H9 (cell line): Measurements from ENCODE around the gene MBD3L2B. TPM values are rescaled to one million over a fixed set of nuclear protein-coding genes. Genes with fewer than 3 reads are reported as not detected.

ENCODE experiments used
- DNase-seq: peaks from one replicate; pipeline ENCODE4 v3.0.0-alpha.2; 2017
- H2AFZ ChIP-seq: one replicate; pipeline ENCODE4 v1.6.1; 2013; ENCODE audit warnings: mild to moderate bottlenecking, low read length, control low read depth, moderate library complexity
- H2AK5ac ChIP-seq: 2 replicates; pipeline ENCODE4 v1.6.1; 2013; ENCODE audit warnings: low read length, control low read depth, mixed read lengths; ENCODE audit not compliant: insufficient read length
- H2BK120ac ChIP-seq: one replicate; pipeline ENCODE4 v1.6.1; 2013; ENCODE audit warnings: low read depth, mild to moderate bottlenecking, low read length, control low read depth, inconsistent platforms; ENCODE audit not compliant: poor library complexity, severe bottlenecking
- H2BK12ac ChIP-seq: 2 replicates; pipeline ENCODE4 v1.6.1; 2013; ENCODE audit warnings: low read length, control low read depth, mixed read lengths, low read depth; ENCODE audit not compliant: insufficient read length
- H2BK15ac ChIP-seq: 2 replicates; pipeline ENCODE4 v1.6.1; 2013; ENCODE audit warnings: low read depth, low read length, control low read depth
- H2BK20ac ChIP-seq: one replicate; pipeline ENCODE4 v1.6.1; 2013; ENCODE audit warnings: low read depth, mild to moderate bottlenecking, low read length, control low read depth, inconsistent platforms; ENCODE audit not compliant: poor library complexity, severe bottlenecking
- H2BK5ac ChIP-seq: 2 replicates; pipeline ENCODE4 v1.6.1; 2013; ENCODE audit warnings: low read length, control low read depth, mixed read lengths; ENCODE audit not compliant: insufficient read length
- H3K14ac ChIP-seq: 2 replicates; pipeline ENCODE4 v1.6.1; 2013; ENCODE audit warnings: low read length, control low read depth; ENCODE audit not compliant: insufficient read depth
- H3K18ac ChIP-seq: 2 replicates; pipeline ENCODE4 v1.6.1; 2013; ENCODE audit warnings: low read depth, mild to moderate bottlenecking, mixed read lengths, low read length, control low read depth; ENCODE audit not compliant: insufficient read length
- H3K23ac ChIP-seq: 2 replicates; pipeline ENCODE4 v1.6.1; 2013; ENCODE audit warnings: low read length, control low read depth, mixed read lengths, low read depth; ENCODE audit not compliant: insufficient read length
- H3K23me2 ChIP-seq: 2 replicates; pipeline ENCODE4 v1.6.1; 2013; ENCODE audit warnings: low read depth, mild to moderate bottlenecking, mixed read lengths, low read length, control low read depth; ENCODE audit not compliant: insufficient read length, poor library complexity, severe bottlenecking
- H3K27ac ChIP-seq: 2 replicates; pipeline ENCODE4 v1.5.1; 2013; ENCODE audit warnings: low read length, control low read depth, mixed read lengths, low read depth; ENCODE audit not compliant: insufficient read length
- H3K27me3 ChIP-seq: 2 replicates; pipeline ENCODE4 v1.6.1; 2013; ENCODE audit warnings: low read length, control low read depth, inconsistent platforms; ENCODE audit not compliant: insufficient read depth
- H3K4ac ChIP-seq: 2 replicates; pipeline ENCODE4 v1.6.1; 2013; ENCODE audit warnings: low read depth, mild to moderate bottlenecking, control low read depth, inconsistent platforms, low read length, moderate library complexity
- H3K4me1 ChIP-seq: 2 replicates; pipeline ENCODE4 v1.6.1; 2013; ENCODE audit warnings: low read length, control low read depth, inconsistent platforms; ENCODE audit not compliant: insufficient read depth
- H3K4me2 ChIP-seq: 2 replicates; pipeline ENCODE4 v1.6.1; 2013; ENCODE audit warnings: low read length, control low read depth, mixed read lengths; ENCODE audit not compliant: insufficient read length, insufficient read depth
- H3K56ac ChIP-seq: 2 replicates; pipeline ENCODE4 v1.6.1; 2013; ENCODE audit warnings: low read depth, mild to moderate bottlenecking, mixed read lengths, low read length, control low read depth; ENCODE audit not compliant: insufficient read length
- H3K79me1 ChIP-seq: 2 replicates; pipeline ENCODE4 v1.6.1; 2013; ENCODE audit warnings: low read depth, mild to moderate bottlenecking, moderate library complexity, low read length, control low read depth, inconsistent platforms; ENCODE audit not compliant: insufficient read depth, poor library complexity, severe bottlenecking
- H3K79me2 ChIP-seq: 2 replicates; pipeline ENCODE4 v1.6.1; 2013; ENCODE audit warnings: low read length, control low read depth, inconsistent platforms; ENCODE audit not compliant: insufficient read depth
- H3K9ac ChIP-seq: 2 replicates; pipeline ENCODE4 v1.6.1; 2013; ENCODE audit warnings: low read length, control low read depth, mixed read lengths; ENCODE audit not compliant: insufficient read length; ENCODE audit errors: extremely low read depth
- H3K9me3 ChIP-seq: one replicate; pipeline ENCODE4 v1.6.1; 2013; ENCODE audit warnings: low read depth, low read length, inconsistent platforms; ENCODE audit not compliant: control insufficient read depth
- H3T11ph ChIP-seq: one replicate; pipeline ENCODE4 v1.6.1; 2013; ENCODE audit warnings: mild to moderate bottlenecking, low read length, control low read depth, inconsistent platforms
- H4K20me1 ChIP-seq: one replicate; pipeline ENCODE4 v1.6.1; 2013; ENCODE audit not compliant: control insufficient read depth, insufficient read length, insufficient read depth
- H4K5ac ChIP-seq: 2 replicates; pipeline ENCODE4 v1.6.1; 2013; ENCODE audit warnings: low read depth, mild to moderate bottlenecking, mixed read lengths, low read length, control low read depth; ENCODE audit not compliant: insufficient read length
- H4K8ac ChIP-seq: replicated peaks from 2 replicates; pipeline ENCODE4 v1.6.1; 2013; ENCODE audit warnings: low read length, control low read depth, mixed read lengths, low read depth; ENCODE audit not compliant: insufficient read length
- H4K91ac ChIP-seq: 2 replicates; pipeline ENCODE4 v1.6.1; 2013; ENCODE audit warnings: low read depth, mild to moderate bottlenecking, moderate library complexity, mixed read lengths, low read length, control low read depth; ENCODE audit not compliant: insufficient read length
- H3K27ac Mint-ChIP-seq, 3 experiments: 2 replicates in 2 of 3; 3 replicates in 1 of 3; pipeline ENCODE4 v1.8.0; 2020 to 2021; ENCODE audit warnings: mixed read lengths in 3 of 3, mild to moderate bottlenecking in 1 of 3, moderate library complexity in 1 of 3
- H3K27me3 Mint-ChIP-seq: 2 replicates; pipeline ENCODE4 v1.8.0; 2021; ENCODE audit warnings: low read depth, mild to moderate bottlenecking, moderate library complexity, mixed read lengths
- H3K36me3 Mint-ChIP-seq, 3 experiments: 2 replicates in 2 of 3; 3 replicates in 1 of 3; pipeline ENCODE4 v1.8.0; 2020 to 2021; ENCODE audit warnings: low read depth in 3 of 3, mixed read lengths in 3 of 3; ENCODE audit not compliant: insufficient read depth in 1 of 3
- H3K4me1 Mint-ChIP-seq, 2 experiments: 2 replicates each; pipeline ENCODE4 v1.8.0; 2020; ENCODE audit warnings: mixed read lengths in 2 of 2
- H3K4me3 Mint-ChIP-seq, 2 experiments: 2 replicates in 1 of 2; 3 replicates in 1 of 2; pipeline ENCODE4 v1.8.0; 2020 to 2021; ENCODE audit warnings: mild to moderate bottlenecking in 2 of 2, mixed read lengths in 2 of 2, moderate library complexity in 1 of 2
- H3K9me3 Mint-ChIP-seq, 2 experiments: 2 replicates in 1 of 2; 3 replicates in 1 of 2; pipeline ENCODE4 v1.8.0; 2020; ENCODE audit warnings: mild to moderate bottlenecking in 2 of 2, mixed read lengths in 2 of 2, moderate library complexity in 1 of 2
- CTCF ChIP-seq: fragments of 200-600 bp; sonication (generic); conservative IDR thresholded peaks from 3 replicates; pipeline ENCODE4 v1.8.0; 2021; ENCODE audit warnings: antibody characterized with exemption, mild to moderate bottlenecking
- WGBS: extraction: QIAGEN DNeasy Blood & Tissue Kit; methylation state at CpG from one replicate; pipeline ENCODE4 v1.1.7; 2013; ENCODE audit warnings: missing lambda C conversion rate, low lambda C conversion rate, mixed read lengths; ENCODE audit not compliant: insufficient read length; ENCODE audit errors: extremely low coverage; 5-methylcytosine and 5-hydroxymethylcytosine counted together
- total RNA-seq: library from RNA; stranded (reverse); gene quantifications from 2 replicates; pipeline ENCODE4 v1.2.1, GENCODE V29; 2021

The MBD3L2B gene
- total RNA-seq, 1 experiment from 2014 or later: not detected

- Histone ChIP-seq H3K9me3 (peaks cover 87% of the 10 kb centered on the region), H3T11ph (no peak overlapping the region), H2BK120ac (no peak overlapping the region), H4K20me1 (no peaks in the 10 kb centered on the region), H4K91ac (no peak overlapping the region), H3K9ac (no peak overlapping the region), H2BK15ac (no peak overlapping the region), H3K79me2 (no peaks in the 10 kb centered on the region), H3K23ac (no peak overlapping the region), H3K23me2 (no peaks in the 10 kb centered on the region), H2BK12ac (no peak overlapping the region), H3K4ac (no peak overlapping the region), H2AK5ac (no peak overlapping the region), H3K4me1 (no peaks in the 10 kb centered on the region), H4K5ac (no peak overlapping the region), H3K79me1 (no peaks in the 10 kb centered on the region), H2AFZ (no peak overlapping the region), H3K4me2 (no peak overlapping the region), H2BK20ac (no peak overlapping the region), H3K14ac (no peak overlapping the region), H3K56ac (no peak overlapping the region), H3K27ac (no peak overlapping the region), H4K8ac (no peak overlapping the region), H2BK5ac (no peak overlapping the region), H3K27me3 (no peaks in the 10 kb centered on the region), H3K18ac (no peak overlapping the region)
- H3K4me1 Mint-ChIP-seq: no peaks in the 10 kb centered on the region
- peaks cover 4% of the 10 kb centered on the region; the same call in 1 of the 2 replicates for H3K27me3 Mint-ChIP-seq
- H3K27ac Mint-ChIP-seq: no peak overlapping the region
- H3K4me3 Mint-ChIP-seq: no peak overlapping the region
- peaks cover 85 to 92% of the 10 kb centered on the region in 2 experiments for H3K9me3 Mint-ChIP-seq
- WGBS: no CpG with 5 or more reads among the region's 3 CpGs
- no peak for DNase-seq
- TF ChIP-seq CTCF: no peak
- H3K36me3 Mint-ChIP-seq: peaks cover 0 to 24% (median 11%) of the 10 kb centered on the region in 3 experiments; a peak in 4 of 7 replicates
Observed at GRCh38 chr19:6979399-6979798, 41.8 kb downstream of the MBD3L2B start.
